Stomach smooth muscle (tissue), 2 donors: ENCODE data around the gene CYP4F3.
"Not testable (repeated sequence)": the region's sequence is repeated elsewhere in the genome, so short reads cannot be mapped to it uniquely, and the experiment has no call there.

Experiments
- H3K27ac ChIP-seq: one replicate; pipeline ENCODE4 v1.7.0; 2013; ENCODE audit warnings: mild to moderate bottlenecking, low read length, inconsistent platforms
- H3K27me3 ChIP-seq, 2 donors: one replicate each; pipeline ENCODE4 v1.7.0; 2013; ENCODE audit warnings: low read length in 2 of 2; ENCODE audit not compliant: insufficient read depth in 2 of 2, control insufficient read depth in 1 of 2
- H3K36me3 ChIP-seq, 2 donors: one replicate each; pipeline ENCODE4 v1.7.0; 2013; ENCODE audit warnings: low read length in 2 of 2; ENCODE audit not compliant: control insufficient read depth in 2 of 2, insufficient read depth in 2 of 2
- H3K4me1 ChIP-seq: one replicate; pipeline ENCODE4 v1.7.0; 2013; ENCODE audit warnings: low read length; ENCODE audit not compliant: control insufficient read depth, insufficient read depth
- H3K4me3 ChIP-seq, 2 donors: one replicate each; pipeline ENCODE4 v1.7.0; 2013; ENCODE audit warnings: low read length in 2 of 2
- H3K9ac ChIP-seq, 2 donors: one replicate each; pipeline ENCODE4 v1.7.0; 2013; ENCODE audit warnings: low read length in 2 of 2, mild to moderate bottlenecking in 1 of 2
- H3K9me3 ChIP-seq, 2 donors: one replicate each; pipeline ENCODE4 v1.7.0; 2013; ENCODE audit warnings: low read length in 2 of 2; ENCODE audit not compliant: control insufficient read depth in 2 of 2
- donor health status: healthy.
- donor health status: Pancreatic carcinoma.

Gene CYP4F3

DNA sequence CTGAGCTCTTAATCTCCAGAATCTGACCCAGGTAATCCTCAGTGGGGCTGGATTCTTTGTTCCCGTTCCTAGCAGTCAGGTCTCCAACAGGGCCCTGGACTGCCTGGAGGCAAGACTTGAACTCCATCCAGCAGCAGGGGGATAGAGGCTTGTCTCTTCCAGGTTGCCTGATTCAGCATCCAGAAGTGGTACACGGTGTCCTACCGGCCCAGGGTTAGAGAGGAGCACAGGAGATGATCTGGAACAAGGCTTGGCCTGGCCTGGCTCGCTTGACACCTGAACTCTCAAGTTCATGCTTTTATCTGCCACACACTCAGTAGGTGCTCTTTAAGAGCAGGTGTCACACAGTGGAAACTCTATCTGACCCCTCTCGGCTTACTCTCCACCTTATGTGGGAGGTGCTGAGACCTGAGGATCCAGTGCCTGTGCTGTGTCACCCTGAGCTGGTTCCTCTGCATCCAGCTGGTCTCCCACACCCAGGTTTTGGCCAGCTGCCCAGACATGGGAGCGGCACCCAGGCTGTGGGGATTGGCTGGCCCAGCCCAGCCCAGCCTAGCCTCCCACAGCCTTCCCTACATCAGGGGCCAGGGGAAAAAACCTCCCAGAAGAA, at the start of gene CYP4F3:
Gene CYP4F3, plus strand, starts transcription at position 604 of the 610 bp plus-strand sequence. CDS start 519 bp downstream, outside the sequence.
- no peak within 1 kb of the TSS for H3K27ac ChIP-seq
- no peaks in the 10 kb centered on the region for H3K36me3 ChIP-seq
- peaks cover 4% of the 10 kb centered on the region for H3K4me1 ChIP-seq
- H3K27me3 ChIP-seq: peaks cover under 1 to 4% of the 10 kb centered on the region in 2 donors
- no peak within 1 kb of the TSS for H3K4me3 ChIP-seq
- H3K9me3 ChIP-seq: no peaks in the 10 kb centered on the region
- H3K9ac ChIP-seq: no peak within 1 kb of the TSS

DNA sequence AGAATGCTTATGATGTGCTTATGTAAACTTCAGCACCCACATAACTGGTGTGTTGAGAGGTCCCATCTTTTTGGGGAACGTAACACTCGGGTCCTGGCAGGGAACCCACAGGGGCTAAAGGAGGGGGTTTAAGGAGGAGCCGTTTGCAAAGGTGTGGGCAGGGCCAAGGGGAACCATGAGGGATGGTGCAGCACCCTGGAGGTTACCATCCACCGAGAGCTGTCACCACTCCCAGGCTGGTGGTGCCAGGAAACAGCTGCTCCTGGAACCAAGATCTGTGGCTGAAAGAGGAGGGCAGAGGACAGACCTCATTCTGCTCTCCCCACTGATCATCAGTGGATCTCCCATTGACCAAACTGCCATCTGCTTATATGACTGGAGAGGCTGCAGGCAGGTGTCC, 48.9 kb upstream of the CYP4F3 start:
- H3K4me3 ChIP-seq: no peak overlapping the region
- H3K4me1 ChIP-seq: no peaks in the 10 kb centered on the region
- no peak overlapping the region for H3K9ac ChIP-seq
- no peaks in the 10 kb centered on the region for H3K36me3 ChIP-seq
- peaks cover 0 to 14% of the 10 kb centered on the region in 2 donors for H3K27me3 ChIP-seq
- H3K9me3 ChIP-seq: peaks cover 0 to 8% of the 10 kb centered on the region in 2 donors
- H3K27ac ChIP-seq: no peak overlapping the region

DNA sequence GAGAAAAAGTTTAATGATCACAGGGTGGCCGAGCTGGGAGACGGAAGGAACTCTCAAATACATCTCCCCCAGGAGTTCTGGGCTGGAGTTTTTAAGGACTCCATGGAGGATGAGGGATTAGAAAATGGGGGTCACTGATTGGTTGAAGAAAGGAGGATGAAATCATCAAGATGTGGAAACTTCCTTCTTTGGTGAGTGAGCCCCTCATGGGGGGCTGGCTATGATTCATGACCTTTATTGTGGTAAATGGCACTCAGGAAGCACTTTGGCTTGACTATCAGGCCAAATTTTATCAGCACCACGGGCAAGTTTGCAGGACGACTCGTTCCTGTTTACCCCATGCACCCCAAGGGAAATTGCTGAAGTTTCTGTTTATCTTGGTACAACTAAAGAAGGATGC, 48.2 kb upstream of the CYP4F3 start:
- H3K4me1 ChIP-seq, H3K36me3 ChIP-seq, H3K9ac ChIP-seq, H3K4me3 ChIP-seq, H3K27ac ChIP-seq, H3K9me3 ChIP-seq: not testable (repeated sequence)
- peaks cover 0 to 14% of the 10 kb centered on the region in 2 donors for H3K27me3 ChIP-seq

DNA sequence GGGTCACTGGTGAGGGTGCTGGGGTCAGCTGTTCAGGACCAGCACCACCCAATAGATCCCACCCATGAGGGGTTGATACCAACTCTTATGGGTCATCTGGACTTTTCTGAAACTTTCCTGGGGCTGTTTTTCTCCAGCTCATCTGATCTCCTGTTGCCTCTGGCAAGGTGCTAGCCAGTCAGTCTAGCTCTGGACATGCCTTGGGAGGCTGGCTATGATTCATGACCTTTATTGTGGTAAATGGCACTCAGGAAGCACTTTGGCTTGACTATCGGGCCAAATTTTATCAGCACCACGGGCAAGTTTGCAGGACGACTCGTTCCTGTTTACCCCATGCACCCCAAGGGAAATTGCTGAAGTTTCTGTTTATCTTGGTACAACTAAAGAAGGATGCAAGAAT, 46.9 kb upstream of the CYP4F3 start:
- H3K4me3 ChIP-seq, H3K27ac ChIP-seq, H3K9ac ChIP-seq, H3K36me3 ChIP-seq, H3K9me3 ChIP-seq, H3K4me1 ChIP-seq: not testable (repeated sequence)
- peaks cover 0 to 12% of the 10 kb centered on the region in 2 donors for H3K27me3 ChIP-seq

GRCh38 chr19:15595069-15595468, 45.6 kb upstream of the CYP4F3 start:
- Histone ChIP-seq H3K4me1 (no peaks in the 10 kb centered on the region), H3K27me3 (peaks cover 0 to 12% of the 10 kb centered on the region in 2 donors), H3K27ac (no peak overlapping the region), H3K9ac (no peak overlapping the region), H3K4me3 (no peak overlapping the region), H3K9me3 (peaks cover 0 to 8% of the 10 kb centered on the region in 2 donors), H3K36me3 (no peaks in the 10 kb centered on the region)

GRCh38 chr19:15607978-15608925, 32.4 kb upstream of the CYP4F3 start:
- H3K27ac ChIP-seq, H3K4me3 ChIP-seq, H3K36me3 ChIP-seq, H3K9me3 ChIP-seq, H3K9ac ChIP-seq, H3K4me1 ChIP-seq, H3K27me3 ChIP-seq: not testable (repeated sequence)

- no peak overlapping the region for H3K27ac ChIP-seq
- peaks cover 0 to 2% of the 10 kb centered on the region in 2 donors for H3K27me3 ChIP-seq
- no peak overlapping the region for H3K9ac ChIP-seq
- no peaks in the 10 kb centered on the region for H3K36me3 ChIP-seq
- no peaks in the 10 kb centered on the region for H3K9me3 ChIP-seq
- no peaks in the 10 kb centered on the region for H3K4me1 ChIP-seq
- no peak overlapping the region for H3K4me3 ChIP-seq
These were observed 31.4 kb upstream of the CYP4F3 start for GRCh38 chr19:15609261-15609660.

GRCh38 chr19:15612342-15612741, 28.4 kb upstream of the CYP4F3 start:
- Histone ChIP-seq H3K27me3 (peaks cover 0 to 8% of the 10 kb centered on the region in 2 donors), H3K36me3 (no peaks in the 10 kb centered on the region), H3K27ac (no peak overlapping the region), H3K9me3 (no peaks in the 10 kb centered on the region), H3K4me3 (no peak overlapping the region), H3K4me1 (no peaks in the 10 kb centered on the region), H3K9ac (no peak overlapping the region)

DNA sequence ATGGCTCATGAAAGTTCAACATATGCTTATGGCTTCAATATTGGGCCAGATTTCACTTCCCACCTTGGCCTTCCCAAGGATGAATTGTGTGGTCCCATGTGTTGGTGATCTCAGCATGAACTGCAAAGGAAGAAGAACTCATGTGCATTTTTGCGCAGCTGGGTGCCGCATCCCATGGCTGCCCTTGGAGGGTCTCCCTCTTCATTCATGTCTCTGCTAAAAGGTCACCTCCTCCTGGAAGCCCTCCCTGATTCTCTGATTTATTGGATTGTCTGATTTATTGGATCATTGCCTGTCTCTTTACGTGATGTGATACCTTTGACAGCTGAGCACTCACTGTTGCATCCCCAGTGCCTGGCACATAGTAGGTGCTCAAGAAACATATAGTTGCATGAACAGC, 27.4 kb upstream of the CYP4F3 start:
- Histone ChIP-seq H3K27me3 (peaks cover 0 to 14% of the 10 kb centered on the region in 2 donors), H3K9me3 (no peaks in the 10 kb centered on the region), H3K4me1 (no peaks in the 10 kb centered on the region), H3K4me3 (no peak overlapping the region), H3K9ac (no peak overlapping the region), H3K27ac (no peak overlapping the region), H3K36me3 (no peaks in the 10 kb centered on the region)

- no peak within 1 kb of the TSS for H3K4me3 ChIP-seq
- H3K9me3 ChIP-seq: no peaks in the 10 kb centered on the region
- H3K9ac ChIP-seq: no peak within 1 kb of the TSS
- H3K36me3 ChIP-seq: no peaks in the 10 kb centered on the region
- no peak within 1 kb of the TSS for H3K27ac ChIP-seq
- no peaks in the 10 kb centered on the region for H3K4me1 ChIP-seq
- H3K27me3 ChIP-seq: peaks cover 0 to 24% of the 10 kb centered on the region in 2 donors
These were observed 26.0 kb upstream of the CYP4F3 start, which contains the start of gene CYP4F8 for GRCh38 chr19:15614507-15615379. TSS of gene CYP4F8 (plus strand) at chr19:15615218. CDS start at chr19:15615617, 399 bp downstream.
